MCF 10A (cell line): ENCODE data around the gene NRTN. TPM values are rescaled to one million over a fixed set of nuclear protein-coding genes. Genes with fewer than 3 reads are reported as not detected.

Source experiments
- BruUV-seq: library from RNA; stranded (reverse); fragments of 400-500 nt; replicated peaks from 2 replicates; lab custom pipeline; 2021; lab: Mats Ljungman, UMichigan
- CTCF ChIA-PET: fragments of 300-600 bp; sonication (Branson Sonifier 250); formaldehyde crosslinking; extraction: SDS; loops from one replicate; lab custom pipeline; 2021; ENCODE audit warnings: antibody characterized with exemption, inconsistent platforms; lab: Yijun Ruan, JAX
- POLR2A ChIA-PET: fragments of 300-600, 350-650 bp; sonication (Branson Sonifier 250); formaldehyde crosslinking; extraction: SDS; loops from one replicate; lab custom pipeline; 2020; ENCODE audit warnings: antibody characterized with exemption, inconsistent platforms; lab: Yijun Ruan, JAX
- DNase-seq: peaks from one replicate; pipeline ENCODE4 v3.0.0-alpha.2; 2018; ENCODE audit not compliant: unreplicated experiment
- H3K27ac Mint-ChIP-seq: one replicate; pipeline ENCODE4 v1.8.0; 2022; ENCODE audit warnings: mild to moderate bottlenecking, low read depth, mixed read lengths; ENCODE audit not compliant: unreplicated experiment
- H3K27me3 Mint-ChIP-seq: one replicate; pipeline ENCODE4 v1.8.0; 2022; ENCODE audit warnings: mixed read lengths; ENCODE audit not compliant: insufficient read depth, unreplicated experiment
- H3K36me3 Mint-ChIP-seq: one replicate; pipeline ENCODE4 v1.8.0; 2022; ENCODE audit warnings: mild to moderate bottlenecking, moderate library complexity, mixed read lengths; ENCODE audit not compliant: insufficient read depth, unreplicated experiment
- H3K4me1 Mint-ChIP-seq: one replicate; pipeline ENCODE4 v1.8.0; 2022; ENCODE audit warnings: mixed read lengths; ENCODE audit not compliant: insufficient read depth, unreplicated experiment
- H3K4me3 Mint-ChIP-seq: one replicate; pipeline ENCODE4 v1.8.0; 2022; ENCODE audit warnings: mild to moderate bottlenecking, moderate library complexity, mixed read lengths; ENCODE audit not compliant: unreplicated experiment
- H3K9me3 Mint-ChIP-seq: one replicate; pipeline ENCODE4 v1.8.0; 2022; ENCODE audit warnings: mixed read lengths; ENCODE audit not compliant: unreplicated experiment
- CTCF ChIP-seq: fragments of 200-600 bp; IDR thresholded peaks from one replicate; pipeline ENCODE4 v1.8.0; 2022; ENCODE audit warnings: antibody characterized with exemption, mild to moderate bottlenecking; ENCODE audit not compliant: unreplicated experiment
- intact Hi-C: fragments of 100-400 bp; cut with micrococcal nuclease; formaldehyde crosslinking; loops from 2 replicates; pipeline ENCODE4 v1.14.1; 2022
- total RNA-seq: library from RNA; stranded (reverse); gene quantifications from 2 replicates; pipeline ENCODE4 v1.2.3, GENCODE V29; 2022

Gene NRTN
- total RNA-seq, 1 experiment from 2014 or later: 0.75 TPM

GRCh38 chr19:5809469-5809868, 4.6 kb downstream of the NRTN start:
- Mint-ChIP-seq H3K4me3 (no peak overlapping the region), H3K27ac (peak overlapping the region; percentile 66), H3K36me3 (peaks cover 9% of the 10 kb centered on the region), H3K9me3 (no peaks in the 10 kb centered on the region), H3K4me1 (peaks cover 2% of the 10 kb centered on the region), H3K27me3 (no peaks in the 10 kb centered on the region)
- ChIA-PET POLR2A (interaction anchor here (1.6 kb wide), 1 partner anchor 83 kb away, joined by 3 read pairs; no protein-coding TSS in a partner anchor), CTCF (interaction anchor here (1.4 to 4.3 kb wide), 2 partner anchors 14 to 158 kb away, joined by 4 to 25 read pairs; no protein-coding TSS in a partner anchor)
- no peak for TF ChIP-seq CTCF
- DNase-seq: no peak
- BruUV-seq: TSS peak; percentile 82
- intact Hi-C loops: loop anchor here (10.0 kb wide), 1 partner anchor 175 kb away; no protein-coding TSS in a partner anchor

GRCh38 chr19:5811117-5811516, 6.2 kb downstream of the NRTN start:
- DNase-seq: no peak
- H3K27ac Mint-ChIP-seq: no peak overlapping the region
- POLR2A ChIA-PET: no interaction called here
- no TSS peak for BruUV-seq
- no peaks in the 10 kb centered on the region for H3K9me3 Mint-ChIP-seq
- H3K4me1 Mint-ChIP-seq: peaks cover 8% of the 10 kb centered on the region
- H3K36me3 Mint-ChIP-seq: peaks cover 9% of the 10 kb centered on the region
- no peak for TF ChIP-seq CTCF
- CTCF ChIA-PET: no interaction called here
- H3K27me3 Mint-ChIP-seq: peaks cover 13% of the 10 kb centered on the region
- intact Hi-C loops: no loop called here
- no peak overlapping the region for H3K4me3 Mint-ChIP-seq

- Mint-ChIP-seq H3K4me3 (no peak overlapping the region), H3K36me3 (no peaks in the 10 kb centered on the region)
Measured at GRCh38 chr19:5814123-5814851, 9.4 kb downstream of the NRTN start.

More at GRCh38 chr19:5814123-5814851, 9.4 kb downstream of the NRTN start:
- POLR2A ChIA-PET: no interaction called here
- BruUV-seq: no TSS peak
- DNase-seq: no peak
- Mint-ChIP-seq H3K9me3 (no peaks in the 10 kb centered on the region), H3K4me1 (peaks cover 8% of the 10 kb centered on the region), H3K27ac (no peak overlapping the region), H3K27me3 (peaks cover 39% of the 10 kb centered on the region)
- CTCF ChIA-PET: interaction anchor here (1.5 kb wide), 1 partner anchor 10 kb away, joined by 3 read pairs; the partner anchor contains the start of gene NRTN
- intact Hi-C loops: no loop called here
- no peak for TF ChIP-seq CTCF
